T-helper 1 cell (primary cell): ENCODE results near the gene NPIPA7.
A peak's percentile ranks its signal among the peaks of the same experiment; 100 is the strongest.
"Not testable (repeated sequence)": the region's sequence is repeated elsewhere in the genome, so short reads cannot be mapped to it uniquely, and the experiment has no call there.

ENCODE experiments used
- DNase-seq, 5 donors: peaks; one replicate each; pipeline ENCODE4 v3.0.0-alpha.2; 2012 to 2020
- total RNA-seq, 4 donors: gene quantifications; one replicate each; lab custom pipeline; 2026; lab: John Stamatoyannopoulos, UW

Gene NPIPA7
- total RNA-seq: 0 reads per million in 4 donors

GRCh38 chr16:16378840-16379239 lies at the start of gene NPIPA7:
TSS of gene NPIPA7 (plus strand) at chr16:16379140. CDS start at chr16:16379245, 105 bp downstream.
- DNase-seq: not testable (repeated sequence)

GRCh38 chr16:16331466-16331865 lies 47.5 kb upstream of the NPIPA7 start:
- DNase-seq: peak in 1 of 5 donors; percentile 4

- DNase-seq: not testable (repeated sequence)
These were observed 21.4 kb upstream of the NPIPA7 start for GRCh38 chr16:16357556-16357955.

- not testable (repeated sequence) for DNase-seq
These were observed 20.2 kb upstream of the NPIPA7 start for GRCh38 chr16:16358539-16359240.

GRCh38 chr16:16363595-16363994 lies 15.3 kb upstream of the NPIPA7 start:
- DNase-seq: not testable (repeated sequence)

- not testable (repeated sequence) for DNase-seq
These were observed 14.8 kb upstream of the NPIPA7 start for GRCh38 chr16:16364100-16364499.

GRCh38 chr16:16364701-16365100 lies 14.2 kb upstream of the NPIPA7 start:
- DNase-seq: peak in 1 of 5 donors; percentile 0

- peak in 3 of 5 donors; percentile 0 to 5 (median 3) for DNase-seq
These were observed 13.6 kb upstream of the NPIPA7 start for GRCh38 chr16:16365319-16365718.

- not testable (repeated sequence) for DNase-seq
These were observed 13.1 kb upstream of the NPIPA7 start for GRCh38 chr16:16365851-16366250.

- peak in 1 of 5 donors; percentile 3 for DNase-seq
These were observed 12.2 kb upstream of the NPIPA7 start for GRCh38 chr16:16366552-16367284.

- DNase-seq: not testable (repeated sequence)
These were observed 11.7 kb upstream of the NPIPA7 start for GRCh38 chr16:16367285-16367628.

GRCh38 chr16:16369081-16369856 lies 9.7 kb upstream of the NPIPA7 start:
- peak in 1 of 5 donors; percentile 2 for DNase-seq

- DNase-seq: not testable (repeated sequence)
These were observed 7.7 kb upstream of the NPIPA7 start for GRCh38 chr16:16371136-16371735.

- DNase-seq: not testable (repeated sequence)
These were observed 4.7 kb upstream of the NPIPA7 start for GRCh38 chr16:16374192-16374591.

GRCh38 chr16:16399685-16400084 lies 20.7 kb downstream of the NPIPA7 start:
- not testable (repeated sequence) for DNase-seq

GRCh38 chr16:16402333-16402732 lies 23.4 kb downstream of the NPIPA7 start:
- DNase-seq: not testable (repeated sequence)

GRCh38 chr16:16404283-16404682 lies 25.3 kb downstream of the NPIPA7 start:
- DNase-seq: not testable (repeated sequence)

- DNase-seq: not testable (repeated sequence)
These were observed 26.5 kb downstream of the NPIPA7 start for GRCh38 chr16:16405421-16405820.

- not testable (repeated sequence) for DNase-seq
These were observed 29.5 kb downstream of the NPIPA7 start for GRCh38 chr16:16408430-16408829.

- DNase-seq: not testable (repeated sequence)
These were observed 34.8 kb downstream of the NPIPA7 start for GRCh38 chr16:16413773-16414172.

- DNase-seq: not testable (repeated sequence)
These were observed 38.1 kb downstream of the NPIPA7 start for GRCh38 chr16:16417071-16417470.

- not testable (repeated sequence) for DNase-seq
These were observed 39.1 kb downstream of the NPIPA7 start for GRCh38 chr16:16417914-16418544.
